Fibroblast of peridontal ligament (primary cell): ENCODE data around the gene RNF43.

Experiments
- DNase-seq: peaks from one replicate; pipeline ENCODE4 v3.0.0-alpha.2; 2010; ENCODE audit errors: extremely low read depth

Gene RNF43

GRCh38 chr17:58381124-58382035 is 36.0 kb downstream of the RNF43 start:
- DNase-seq: no peak

- no peak for DNase-seq
Observed at GRCh38 chr17:58380207-58381123, 36.9 kb downstream of the RNF43 start.

GRCh38 chr17:58379511-58379824 is 37.9 kb downstream of the RNF43 start:
- DNase-seq: no peak

GRCh38 chr17:58378733-58379510 is 38.4 kb downstream of the RNF43 start:
- no peak for DNase-seq

- no peak for DNase-seq
Observed at GRCh38 chr17:58377661-58378060, 39.7 kb downstream of the RNF43 start.

- no peak for DNase-seq
Observed at GRCh38 chr17:58377093-58377601, 40.2 kb downstream of the RNF43 start.

- no peak for DNase-seq
Observed at GRCh38 chr17:58376472-58377000, 40.8 kb downstream of the RNF43 start.

GRCh38 chr17:58375811-58376210 is 41.5 kb downstream of the RNF43 start:
- DNase-seq: no peak

GRCh38 chr17:58375256-58375655 is 42.1 kb downstream of the RNF43 start:
- DNase-seq: no peak

- no peak for DNase-seq
Observed at GRCh38 chr17:58373923-58374322, 43.4 kb downstream of the RNF43 start.

GRCh38 chr17:58373003-58373402 is 44.3 kb downstream of the RNF43 start:
- no peak for DNase-seq

GRCh38 chr17:58371300-58371950 is 45.9 kb downstream of the RNF43 start:
- DNase-seq: no peak

- DNase-seq: no peak
Observed at GRCh38 chr17:58370716-58371115, 46.6 kb downstream of the RNF43 start.

GRCh38 chr17:58370309-58370708 is 47.0 kb downstream of the RNF43 start:
- no peak for DNase-seq

- DNase-seq: no peak
Observed at GRCh38 chr17:58369214-58370031, 47.9 kb downstream of the RNF43 start.

- no peak for DNase-seq
Observed at GRCh38 chr17:58368860-58369213, 48.5 kb downstream of the RNF43 start.
